ENCODE results near the gene SVOPL.

DNA sequence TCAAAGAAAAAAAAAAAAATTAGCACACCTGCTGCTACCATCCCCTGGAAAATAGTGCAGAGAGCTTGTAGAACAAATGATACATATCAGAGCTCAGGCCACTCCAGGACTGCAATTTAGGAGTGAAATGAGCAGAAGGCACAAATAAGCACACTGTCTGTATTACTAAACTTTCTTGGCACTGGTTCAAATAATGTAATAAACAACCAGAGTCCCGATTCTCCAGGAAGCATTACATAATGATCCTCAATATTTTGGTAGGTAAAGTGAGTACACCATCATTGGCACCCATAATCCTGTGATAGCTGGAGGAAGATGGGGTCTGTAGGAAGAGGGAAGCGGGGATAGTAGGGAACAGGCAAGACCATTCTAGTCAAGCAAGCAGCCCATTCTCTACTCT is 74.3 kb downstream of the SVOPL start:
- TF ChIP-seq, protein P1, sequence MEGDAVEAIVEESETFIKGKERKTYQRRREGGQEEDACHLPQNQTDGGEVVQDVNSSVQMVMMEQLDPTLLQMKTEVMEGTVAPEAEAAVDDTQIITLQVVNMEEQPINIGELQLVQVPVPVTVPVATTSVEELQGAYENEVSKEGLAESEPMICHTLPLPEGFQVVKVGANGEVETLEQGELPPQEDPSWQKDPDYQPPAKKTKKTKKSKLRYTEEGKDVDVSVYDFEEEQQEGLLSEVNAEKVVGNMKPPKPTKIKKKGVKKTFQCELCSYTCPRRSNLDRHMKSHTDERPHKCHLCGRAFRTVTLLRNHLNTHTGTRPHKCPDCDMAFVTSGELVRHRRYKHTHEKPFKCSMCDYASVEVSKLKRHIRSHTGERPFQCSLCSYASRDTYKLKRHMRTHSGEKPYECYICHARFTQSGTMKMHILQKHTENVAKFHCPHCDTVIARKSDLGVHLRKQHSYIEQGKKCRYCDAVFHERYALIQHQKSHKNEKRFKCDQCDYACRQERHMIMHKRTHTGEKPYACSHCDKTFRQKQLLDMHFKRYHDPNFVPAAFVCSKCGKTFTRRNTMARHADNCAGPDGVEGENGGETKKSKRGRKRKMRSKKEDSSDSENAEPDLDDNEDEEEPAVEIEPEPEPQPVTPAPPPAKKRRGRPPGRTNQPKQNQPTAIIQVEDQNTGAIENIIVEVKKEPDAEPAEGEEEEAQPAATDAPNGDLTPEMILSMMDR (IDR thresholded peaks at IDR 0.05) = no peak
- no peak for TF ChIP-seq POLR2AphosphoS5 (IDR thresholded peaks at IDR 0.05)

Data from suprapubic skin (tissue), 3 donors.